IMR-90 (cell line): Measurements from ENCODE around the gene FOSL2.
A peak's percentile ranks its signal among the peaks of the same experiment; 100 is the strongest.

Experiments
- BHLHE40 ChIP-seq: fragments of 150-350 bp; IDR thresholded peaks from 2 replicates; pipeline ENCODE4 v1.6.1; 2016; ENCODE audit warnings: mild to moderate bottlenecking, low read depth, low read length
- CEBPB ChIP-seq: IDR thresholded peaks from 2 replicates; pipeline ENCODE4 v1.6.1; 2012; ENCODE audit warnings: low read depth, low read length, improper control_type of control experiment
- CHD1 ChIP-seq: IDR thresholded peaks from 2 replicates; pipeline ENCODE4 v1.6.1; 2012; ENCODE audit warnings: low read depth, low read length, improper control_type of control experiment
- CTCF ChIP-seq: conservative IDR thresholded peaks from 2 replicates; pipeline ENCODE4 v1.5.1; 2012; ENCODE audit warnings: mild to moderate bottlenecking, low read depth, low read length, improper control_type of control experiment
- ELK1 ChIP-seq: fragments of 150-350 bp; IDR thresholded peaks from 2 replicates; pipeline ENCODE4 v1.6.1; 2016; ENCODE audit warnings: low read depth, mild to moderate bottlenecking, low read length, moderate library complexity, borderline replicate concordance
- FOS ChIP-seq: fragments of 150-350 bp; IDR thresholded peaks from 2 replicates; pipeline ENCODE4 v1.6.1; 2016; ENCODE audit warnings: low read depth, low read length
- MAFK ChIP-seq: IDR thresholded peaks from 2 replicates; pipeline ENCODE4 v1.6.1; 2012; ENCODE audit warnings: low read depth, low read length, improper control_type of control experiment
- MAZ ChIP-seq: IDR thresholded peaks from 2 replicates; pipeline ENCODE4 v1.6.1; 2012; ENCODE audit warnings: low read depth, mild to moderate bottlenecking, low read length, improper control_type of control experiment, moderate library complexity, borderline replicate concordance
- MXI1 ChIP-seq: IDR thresholded peaks from 2 replicates; pipeline ENCODE4 v1.6.1; 2012; ENCODE audit warnings: low read depth, mild to moderate bottlenecking, low read length, moderate library complexity, borderline replicate concordance
- POLR2A ChIP-seq: IDR thresholded peaks from 2 replicates; pipeline ENCODE4 v1.6.1; 2012; ENCODE audit warnings: mild to moderate bottlenecking, low read depth, low read length
- RAD21 ChIP-seq: IDR thresholded peaks from 2 replicates; pipeline ENCODE4 v1.6.1; 2012; ENCODE audit warnings: low read length, improper control_type of control experiment
- RCOR1 ChIP-seq: IDR thresholded peaks from 2 replicates; pipeline ENCODE4 v1.6.1; 2012; ENCODE audit warnings: mild to moderate bottlenecking, low read length, improper control_type of control experiment; ENCODE audit not compliant: insufficient replicate concordance
- RFX5 ChIP-seq: IDR thresholded peaks from 2 replicates; pipeline ENCODE4 v1.8.0; 2012; ENCODE audit warnings: low read depth, mild to moderate bottlenecking, low read length, moderate library complexity
- TF ChIP-seq, protein P1 (sequence below): fragments of 150-350 bp; IDR thresholded peaks from 2 replicates; pipeline ENCODE4 v1.6.1; 2017; ENCODE audit warnings: mild to moderate bottlenecking, antibody characterized with exemption, low read length, low read depth

DNA sequence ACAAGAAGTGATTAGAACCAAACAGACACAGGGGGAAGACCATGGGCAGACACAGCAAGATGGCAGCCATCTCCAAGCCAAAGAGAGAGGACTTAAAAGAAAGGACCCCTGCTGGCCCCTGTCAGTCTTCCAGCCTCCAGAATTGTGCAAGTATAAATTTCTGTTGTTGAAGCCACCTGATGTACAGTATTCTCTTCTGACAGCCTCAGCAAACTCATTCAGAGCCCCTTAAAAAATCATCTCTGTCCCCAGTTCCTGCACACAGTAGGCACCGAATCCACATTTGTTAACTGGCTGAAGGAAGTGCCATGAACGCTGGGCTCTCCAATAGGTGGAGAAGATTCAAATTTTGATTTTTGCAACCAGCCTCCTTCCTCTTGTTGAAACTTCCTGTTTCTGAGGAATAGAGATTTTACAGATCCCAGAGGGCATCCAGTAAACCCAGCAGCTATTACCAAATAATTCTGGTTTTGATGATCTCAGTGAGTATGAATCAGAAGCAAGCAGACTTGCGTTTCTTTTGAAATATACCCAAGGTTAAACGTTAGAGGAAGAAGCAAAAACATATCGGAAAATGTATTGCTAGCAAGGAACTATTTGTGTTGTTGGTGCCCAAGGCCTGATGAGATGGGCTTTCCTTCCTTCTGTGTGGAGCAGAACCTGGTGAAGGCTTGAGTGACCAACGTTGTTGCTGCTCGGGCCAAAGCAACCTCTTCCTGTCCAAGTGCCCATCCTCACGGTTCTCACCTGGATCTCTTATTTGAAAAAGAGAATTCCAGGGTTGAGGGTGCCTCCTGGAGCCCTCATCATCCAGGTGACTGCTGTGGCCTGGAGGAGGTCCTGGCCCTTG, 55.5 kb downstream of the FOSL2 start:
- TF ChIP-seq CTCF (no peak), BHLHE40 (no peak), RAD21 (no peak), POLR2A (no peak), MAZ (no peak), RFX5 (no peak), CHD1 (no peak), ELK1 (no peak), CEBPB (peak; percentile 85), RCOR1 (no peak), MAFK (no peak), FOS (peak; percentile 64; the same call in 1 of the 2 replicates), MXI1 (no peak)
- TF ChIP-seq, protein P1, sequence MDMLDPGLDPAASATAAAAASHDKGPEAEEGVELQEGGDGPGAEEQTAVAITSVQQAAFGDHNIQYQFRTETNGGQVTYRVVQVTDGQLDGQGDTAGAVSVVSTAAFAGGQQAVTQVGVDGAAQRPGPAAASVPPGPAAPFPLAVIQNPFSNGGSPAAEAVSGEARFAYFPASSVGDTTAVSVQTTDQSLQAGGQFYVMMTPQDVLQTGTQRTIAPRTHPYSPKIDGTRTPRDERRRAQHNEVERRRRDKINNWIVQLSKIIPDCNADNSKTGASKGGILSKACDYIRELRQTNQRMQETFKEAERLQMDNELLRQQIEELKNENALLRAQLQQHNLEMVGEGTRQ: no peak
